Measurements from ENCODE around the gene PCNX4. TPM values are rescaled to one million over a fixed set of nuclear protein-coding genes. Genes with fewer than 3 reads are reported as not detected.

The PCNX4 gene
- total RNA-seq, 1 experiment from 2014 or later: 64.0 TPM

DNA sequence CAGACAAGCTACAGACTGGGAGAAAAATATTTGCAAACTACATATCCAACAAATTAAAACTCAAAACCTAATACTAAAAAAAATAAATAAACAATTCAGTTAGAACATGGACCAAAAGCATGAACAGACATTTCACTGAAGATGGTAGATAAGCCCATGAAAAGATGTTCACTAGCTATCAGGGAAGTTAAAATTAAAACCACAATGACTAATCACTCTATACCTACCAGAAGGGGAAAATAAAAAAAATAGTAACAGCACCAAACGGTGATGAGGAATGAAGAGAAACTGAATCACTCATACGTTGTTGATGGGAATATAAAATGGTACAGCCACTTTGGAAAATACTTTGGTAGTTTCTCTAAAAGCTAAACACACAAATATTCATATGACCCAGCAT lies 104.6 kb downstream of the PCNX4 start:
- POLR2A ChIA-PET (ENCODE audit: low non-redundant PET): no interaction called here
- BruUV-seq (replicated peaks): no TSS peak
- CTCF ChIA-PET: no interaction called here
- intact Hi-C loops (cut with micrococcal nuclease; ENCODE audit: unreplicated experiment): no loop called here
- Histone ChIP-seq H3K4me3 (ENCODE audit: low read depth, low read length, poor library complexity, severe bottlenecking) (no peak overlapping the region), H3K36me3 (ENCODE audit: insufficient read depth, low read length, poor library complexity, severe bottlenecking) (no peaks in the 10 kb centered on the region), H3K27me3 (replicated peaks; ENCODE audit: insufficient read depth, low read depth, low read length, poor library complexity) (no peaks in the 10 kb centered on the region), H3K27ac (ENCODE audit: low read depth, low read length, poor library complexity, severe bottlenecking) (no peak overlapping the region), H3K9me3 (ENCODE audit: low read depth, low read length, poor library complexity, severe bottlenecking) (no peaks in the 10 kb centered on the region), H3K4me1 (ENCODE audit: insufficient read depth, low read length, poor library complexity, severe bottlenecking) (no peaks in the 10 kb centered on the region)
- no peak for DNase-seq (ENCODE audit: low spot score)
- TF ChIP-seq, protein P1, sequence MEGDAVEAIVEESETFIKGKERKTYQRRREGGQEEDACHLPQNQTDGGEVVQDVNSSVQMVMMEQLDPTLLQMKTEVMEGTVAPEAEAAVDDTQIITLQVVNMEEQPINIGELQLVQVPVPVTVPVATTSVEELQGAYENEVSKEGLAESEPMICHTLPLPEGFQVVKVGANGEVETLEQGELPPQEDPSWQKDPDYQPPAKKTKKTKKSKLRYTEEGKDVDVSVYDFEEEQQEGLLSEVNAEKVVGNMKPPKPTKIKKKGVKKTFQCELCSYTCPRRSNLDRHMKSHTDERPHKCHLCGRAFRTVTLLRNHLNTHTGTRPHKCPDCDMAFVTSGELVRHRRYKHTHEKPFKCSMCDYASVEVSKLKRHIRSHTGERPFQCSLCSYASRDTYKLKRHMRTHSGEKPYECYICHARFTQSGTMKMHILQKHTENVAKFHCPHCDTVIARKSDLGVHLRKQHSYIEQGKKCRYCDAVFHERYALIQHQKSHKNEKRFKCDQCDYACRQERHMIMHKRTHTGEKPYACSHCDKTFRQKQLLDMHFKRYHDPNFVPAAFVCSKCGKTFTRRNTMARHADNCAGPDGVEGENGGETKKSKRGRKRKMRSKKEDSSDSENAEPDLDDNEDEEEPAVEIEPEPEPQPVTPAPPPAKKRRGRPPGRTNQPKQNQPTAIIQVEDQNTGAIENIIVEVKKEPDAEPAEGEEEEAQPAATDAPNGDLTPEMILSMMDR (conservative IDR thresholded peaks at IDR 0.05; ENCODE audit: low read depth, low read length): no peak
- no peak for TF ChIP-seq EZH2 (IDR thresholded peaks at IDR 0.05; ENCODE audit: borderline replicate concordance, low read depth, low read length, poor library complexity, severe bottlenecking)

- Histone ChIP-seq H3K4me3 (ENCODE audit: low read depth, low read length, poor library complexity, severe bottlenecking) (no peak overlapping the region), H3K27ac (ENCODE audit: low read depth, low read length, poor library complexity, severe bottlenecking) (no peak overlapping the region), H3K9me3 (ENCODE audit: low read depth, low read length, poor library complexity, severe bottlenecking) (no peaks in the 10 kb centered on the region), H3K4me1 (ENCODE audit: insufficient read depth, low read length, poor library complexity, severe bottlenecking) (no peaks in the 10 kb centered on the region), H3K36me3 (ENCODE audit: insufficient read depth, low read length, poor library complexity, severe bottlenecking) (no peaks in the 10 kb centered on the region), H3K27me3 (replicated peaks; ENCODE audit: insufficient read depth, low read depth, low read length, poor library complexity) (no peaks in the 10 kb centered on the region)
- no TSS peak for BruUV-seq (replicated peaks)
- TF ChIP-seq, protein P1 (conservative IDR thresholded peaks at IDR 0.05; ENCODE audit: low read depth, low read length): no peak
- TF ChIP-seq EZH2 (IDR thresholded peaks at IDR 0.05; ENCODE audit: borderline replicate concordance, low read depth, low read length, poor library complexity, severe bottlenecking): no peak
- POLR2A ChIA-PET (ENCODE audit: low non-redundant PET): no interaction called here
- intact Hi-C loops (cut with micrococcal nuclease; ENCODE audit: unreplicated experiment): no loop called here
- CTCF ChIA-PET: no interaction called here
- no peak for DNase-seq (ENCODE audit: low spot score)
Measured at GRCh38 chr14:60197629-60198303, 106.0 kb downstream of the PCNX4 start.

- H3K27ac ChIP-seq (ENCODE audit: low read depth, low read length, poor library complexity, severe bottlenecking): no peak overlapping the region
- no peaks in the 10 kb centered on the region for H3K9me3 ChIP-seq (ENCODE audit: low read depth, low read length, poor library complexity, severe bottlenecking)
- no TSS peak for BruUV-seq (replicated peaks)
- no peak for DNase-seq (ENCODE audit: low spot score)
- POLR2A ChIA-PET (ENCODE audit: low non-redundant PET): interaction anchor here (0.7 kb wide), 1 partner anchor 130 kb away, joined by 6 read pairs; no protein-coding TSS in a partner anchor
- intact Hi-C loops (cut with micrococcal nuclease; ENCODE audit: unreplicated experiment): no loop called here
- H3K4me1 ChIP-seq (ENCODE audit: insufficient read depth, low read length, poor library complexity, severe bottlenecking): no peaks in the 10 kb centered on the region
- CTCF ChIA-PET: no interaction called here
- TF ChIP-seq, protein P1 (conservative IDR thresholded peaks at IDR 0.05; ENCODE audit: low read depth, low read length): no peak
- TF ChIP-seq EZH2 (IDR thresholded peaks at IDR 0.05; ENCODE audit: borderline replicate concordance, low read depth, low read length, poor library complexity, severe bottlenecking): no peak
- H3K36me3 ChIP-seq (ENCODE audit: insufficient read depth, low read length, poor library complexity, severe bottlenecking): no peaks in the 10 kb centered on the region
- no peak overlapping the region for H3K4me3 ChIP-seq (ENCODE audit: low read depth, low read length, poor library complexity, severe bottlenecking)
- no peaks in the 10 kb centered on the region for H3K27me3 ChIP-seq (replicated peaks; ENCODE audit: insufficient read depth, low read depth, low read length, poor library complexity)
Measured at GRCh38 chr14:60199321-60199720, 107.6 kb downstream of the PCNX4 start.

All from A673 (cell line).